Measurements from ENCODE around the gene ZXDC. TPM values are rescaled to one million over a fixed set of nuclear protein-coding genes. Genes with fewer than 3 reads are reported as not detected.

The ZXDC gene
- polyA plus RNA-seq, 1 donor (not counting 4 experiments of a cell fraction or from before 2014, with no cell fraction given) = 10.7 TPM

GRCh38 chr3:126398423-126399350 lies 77.0 kb downstream of the ZXDC start:
- peaks cover 19% of the 10 kb centered on the region for H3K27me3 ChIP-seq (ENCODE audit: control insufficient read depth, extremely low read depth, insufficient read depth, low read length)
- H3K4me2 ChIP-seq (ENCODE audit: control insufficient read depth, extremely low read depth, insufficient read depth, low read depth, low read length) = no peak overlapping the region
- DNase-seq (ENCODE audit: low read depth, low spot score) (no peak), FAIRE-seq (no peak)
- H3K79me2 ChIP-seq (ENCODE audit: control insufficient read depth, insufficient read depth, low read length) = no peaks in the 10 kb centered on the region
- no peaks in the 10 kb centered on the region for H3K9me3 ChIP-seq (ENCODE audit: control insufficient read depth, low read depth, low read length)
- no peak overlapping the region for H3K27ac ChIP-seq (ENCODE audit: control insufficient read depth, insufficient read depth, low read length)
- H3K9ac ChIP-seq (ENCODE audit: control insufficient read depth, extremely low read depth, insufficient read depth, low read length) = no peak overlapping the region
- H3K9me1 ChIP-seq (ENCODE audit: control insufficient read depth, extremely low read depth, insufficient read depth, low read length) = no peaks in the 10 kb centered on the region
- no peaks in the 10 kb centered on the region for H3K4me1 ChIP-seq (ENCODE audit: control insufficient read depth, extremely low read depth, insufficient read depth, low read length)
- dilution Hi-C loops (cut with MboI; ENCODE audit: extremely low pct_ligation_motif_present, low sequenced_read_pairs) = no loop called here
- no peak overlapping the region for H3K4me3 ChIP-seq (ENCODE audit: control insufficient read depth in 2 of 3, extremely low read depth in 1 of 3, insufficient read depth in 2 of 3, low read depth in 1 of 3, low read length in 3 of 3)
- no peaks in the 10 kb centered on the region for H3K36me3 ChIP-seq (ENCODE audit: control insufficient read depth in 2 of 2, extremely low read depth in 1 of 2, insufficient read depth in 2 of 2, low read length in 2 of 2)
- TF ChIP-seq, protein P1, sequence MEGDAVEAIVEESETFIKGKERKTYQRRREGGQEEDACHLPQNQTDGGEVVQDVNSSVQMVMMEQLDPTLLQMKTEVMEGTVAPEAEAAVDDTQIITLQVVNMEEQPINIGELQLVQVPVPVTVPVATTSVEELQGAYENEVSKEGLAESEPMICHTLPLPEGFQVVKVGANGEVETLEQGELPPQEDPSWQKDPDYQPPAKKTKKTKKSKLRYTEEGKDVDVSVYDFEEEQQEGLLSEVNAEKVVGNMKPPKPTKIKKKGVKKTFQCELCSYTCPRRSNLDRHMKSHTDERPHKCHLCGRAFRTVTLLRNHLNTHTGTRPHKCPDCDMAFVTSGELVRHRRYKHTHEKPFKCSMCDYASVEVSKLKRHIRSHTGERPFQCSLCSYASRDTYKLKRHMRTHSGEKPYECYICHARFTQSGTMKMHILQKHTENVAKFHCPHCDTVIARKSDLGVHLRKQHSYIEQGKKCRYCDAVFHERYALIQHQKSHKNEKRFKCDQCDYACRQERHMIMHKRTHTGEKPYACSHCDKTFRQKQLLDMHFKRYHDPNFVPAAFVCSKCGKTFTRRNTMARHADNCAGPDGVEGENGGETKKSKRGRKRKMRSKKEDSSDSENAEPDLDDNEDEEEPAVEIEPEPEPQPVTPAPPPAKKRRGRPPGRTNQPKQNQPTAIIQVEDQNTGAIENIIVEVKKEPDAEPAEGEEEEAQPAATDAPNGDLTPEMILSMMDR (optimal IDR thresholded peaks at IDR 0.05 in 1 of 3, IDR thresholded peaks at IDR 0.05 in 1 of 3, conservative IDR thresholded peaks at IDR 0.05 in 1 of 3; ENCODE audit: extremely low read depth in 1 of 3, insufficient read depth in 2 of 3, low read length in 3 of 3) = no peak
- TF ChIP-seq EZH2 (IDR thresholded peaks at IDR 0.05; ENCODE audit: low read length) = no peak
- H2AFZ ChIP-seq (ENCODE audit: control insufficient read depth, low read length) = no peak overlapping the region
- no peaks in the 10 kb centered on the region for H4K20me1 ChIP-seq (ENCODE audit: control insufficient read depth, extremely low read depth, insufficient read depth, low read length)

DNA sequence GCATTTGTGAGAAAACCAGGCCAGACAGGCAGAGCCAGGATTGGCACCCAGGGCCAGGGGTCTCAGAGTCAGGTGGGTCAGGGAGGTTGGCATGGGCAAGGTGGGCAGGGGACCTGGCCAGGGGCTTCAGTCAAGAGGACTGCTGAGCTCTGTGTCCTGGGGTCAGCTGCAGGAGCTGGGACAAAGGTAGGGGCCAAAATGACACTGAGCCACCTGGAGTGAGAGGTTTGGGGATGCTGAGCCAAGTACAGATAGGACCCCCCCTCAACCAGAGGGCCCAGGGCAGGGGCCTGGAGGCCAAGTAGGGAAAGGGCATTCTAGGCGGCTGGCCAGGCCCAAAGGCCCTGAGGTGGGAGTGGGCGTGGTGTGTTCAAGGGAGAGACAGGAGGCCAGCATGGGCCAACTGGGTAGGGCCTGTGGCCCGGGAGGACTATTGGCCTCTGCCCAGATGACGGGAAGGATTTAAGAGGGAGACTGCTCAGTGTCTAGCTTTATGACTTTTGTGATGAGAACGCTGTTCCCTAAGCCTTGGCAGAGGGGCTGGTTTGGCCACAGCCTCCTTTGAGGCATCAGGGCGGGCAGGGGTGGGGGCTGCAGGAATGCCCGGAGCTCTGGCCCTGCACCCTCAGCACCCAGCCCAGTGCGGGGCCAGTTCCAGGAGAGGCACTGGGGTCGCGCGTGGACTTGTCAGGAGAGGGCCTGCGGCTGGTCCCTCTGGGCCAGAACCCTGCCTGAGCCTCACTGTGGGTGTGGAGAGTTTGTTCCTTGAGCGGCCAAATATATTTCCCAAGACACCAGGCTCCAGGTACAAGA lies 77.9 kb downstream of the ZXDC start:
- DNase-seq (ENCODE audit: low read depth, low spot score) = no peak
- no peak overlapping the region for H2AFZ ChIP-seq (ENCODE audit: control insufficient read depth, low read length)
- H3K9me1 ChIP-seq (ENCODE audit: control insufficient read depth, extremely low read depth, insufficient read depth, low read length) = no peaks in the 10 kb centered on the region
- H3K9me3 ChIP-seq (ENCODE audit: control insufficient read depth, low read depth, low read length) = no peaks in the 10 kb centered on the region
- H3K4me2 ChIP-seq (ENCODE audit: control insufficient read depth, extremely low read depth, insufficient read depth, low read depth, low read length) = no peak overlapping the region
- FAIRE-seq = no peak
- TF ChIP-seq EZH2 (IDR thresholded peaks at IDR 0.05; ENCODE audit: low read length) = no peak
- dilution Hi-C loops (cut with MboI; ENCODE audit: extremely low pct_ligation_motif_present, low sequenced_read_pairs) = no loop called here
- no peak overlapping the region for H3K4me3 ChIP-seq (ENCODE audit: control insufficient read depth in 2 of 3, extremely low read depth in 1 of 3, insufficient read depth in 2 of 3, low read depth in 1 of 3, low read length in 3 of 3)
- no peaks in the 10 kb centered on the region for H3K4me1 ChIP-seq (ENCODE audit: control insufficient read depth, extremely low read depth, insufficient read depth, low read length)
- no peaks in the 10 kb centered on the region for H3K36me3 ChIP-seq (ENCODE audit: control insufficient read depth in 2 of 2, extremely low read depth in 1 of 2, insufficient read depth in 2 of 2, low read length in 2 of 2)
- H3K27ac ChIP-seq (ENCODE audit: control insufficient read depth, insufficient read depth, low read length) = no peak overlapping the region
- H4K20me1 ChIP-seq (ENCODE audit: control insufficient read depth, extremely low read depth, insufficient read depth, low read length) = no peaks in the 10 kb centered on the region
- H3K9ac ChIP-seq (ENCODE audit: control insufficient read depth, extremely low read depth, insufficient read depth, low read length) = no peak overlapping the region
- H3K27me3 ChIP-seq (ENCODE audit: control insufficient read depth, extremely low read depth, insufficient read depth, low read length) = peaks cover 28% of the 10 kb centered on the region
- H3K79me2 ChIP-seq (ENCODE audit: control insufficient read depth, insufficient read depth, low read length) = no peaks in the 10 kb centered on the region

Data from keratinocyte (primary cell).